BJ (cell line): Measurements from ENCODE around the gene ANKRD13B. TPM values are rescaled to one million over a fixed set of nuclear protein-coding genes. Genes with fewer than 3 reads are reported as not detected.

Experiments
- CTCF ChIA-PET: fragments of 350-600 bp; formaldehyde crosslinking; extraction: SDS; loops from one replicate; lab custom pipeline; 2021; ENCODE audit warnings: antibody characterized with exemption, inconsistent platforms; lab: Yijun Ruan, JAX
- POLR2A ChIA-PET: fragments of 300-600 bp; sonication (Branson Sonifier 250); formaldehyde crosslinking; extraction: SDS; loops from one replicate; lab custom pipeline; 2021; ENCODE audit warnings: antibody characterized with exemption; lab: Charles Lee
- DNase-seq: peaks from one replicate; pipeline ENCODE4 v3.0.0-alpha.2; 2011; ENCODE audit warnings: low read depth
- H3K27me3 ChIP-seq: 2 replicates; pipeline ENCODE4 v1.6.0; 2011; ENCODE audit warnings: low read length; ENCODE audit not compliant: control insufficient read depth, insufficient read depth
- H3K36me3 ChIP-seq: 2 replicates; pipeline ENCODE4 v1.5.1; 2011; ENCODE audit warnings: low read length; ENCODE audit not compliant: control insufficient read depth, insufficient read depth
- H3K4me3 ChIP-seq: 2 replicates; pipeline ENCODE4 v1.5.1; 2011; ENCODE audit warnings: low read depth, mild to moderate bottlenecking, control low read depth, low read length
- CTCF ChIP-seq: IDR thresholded peaks from 2 replicates; pipeline ENCODE4 v1.5.1; 2011; ENCODE audit warnings: low read depth, mild to moderate bottlenecking, control low read depth, inconsistent platforms, low read length, moderate library complexity; ENCODE audit not compliant: insufficient read depth
- polyA plus RNA-seq: library from polyadenylated mRNA; depleted of rRNA; stranded (reverse); fragments of >200 nt; gene quantifications from 2 replicates; pipeline ENCODE4 v1.2.3, GENCODE V29; 2011

Gene ANKRD13B
- polyA plus RNA-seq, 1 experiment = 3.1 TPM

- no peak for DNase-seq
Observed at GRCh38 chr17:29625037-29625750, 32.3 kb downstream of the ANKRD13B start.

GRCh38 chr17:29627951-29628350 lies 35.0 kb downstream of the ANKRD13B start:
- no peak for TF ChIP-seq CTCF
- Histone ChIP-seq H3K4me3 (no peak overlapping the region), H3K27me3 (no peaks in the 10 kb centered on the region), H3K36me3 (peaks cover 7% of the 10 kb centered on the region)
- DNase-seq = no peak
- ChIA-PET POLR2A (no interaction called here), CTCF (interaction anchor here (0.6 to 3.2 kb wide), 3 partner anchors 11 to 168 kb away, joined by 3 to 15 read pairs (median 11); no protein-coding TSS in a partner anchor)

More at GRCh38 chr17:29625037-29625750, 32.3 kb downstream of the ANKRD13B start:
- 0 out of 2 replicates have a peak, but pooled peaks have one; percentile 3 for TF ChIP-seq CTCF
- ChIA-PET CTCF (interaction anchor here (0.6 to 3.2 kb wide), 6 partner anchors 9 to 395 kb away, joined by 3 to 19 read pairs (median 4); no protein-coding TSS in a partner anchor), POLR2A (interaction anchor here (0.6 kb wide), 1 partner anchor 11 kb away, joined by 4 read pairs; no protein-coding TSS in a partner anchor)
- H3K36me3 ChIP-seq = no peaks in the 10 kb centered on the region
- H3K4me3 ChIP-seq = no peak overlapping the region
- H3K27me3 ChIP-seq = no peaks in the 10 kb centered on the region

GRCh38 chr17:29628644-29629043 lies 35.7 kb downstream of the ANKRD13B start:
- DNase-seq = no peak
- no peak overlapping the region for H3K4me3 ChIP-seq
- ChIA-PET POLR2A (no interaction called here), CTCF (interaction anchor here (2.1 to 3.2 kb wide), 2 partner anchors 10 to 11 kb away, joined by 11 to 15 read pairs; no protein-coding TSS in a partner anchor)
- H3K27me3 ChIP-seq = no peaks in the 10 kb centered on the region
- H3K36me3 ChIP-seq = peaks cover 7% of the 10 kb centered on the region
- no peak for TF ChIP-seq CTCF

GRCh38 chr17:29629839-29630238 lies 36.9 kb downstream of the ANKRD13B start:
- H3K4me3 ChIP-seq = no peak overlapping the region
- peaks cover 9% of the 10 kb centered on the region for H3K36me3 ChIP-seq
- DNase-seq = no peak
- H3K27me3 ChIP-seq = no peaks in the 10 kb centered on the region
- CTCF ChIA-PET = interaction anchor here (2.1 to 3.2 kb wide), 2 partner anchors 9 to 12 kb away, joined by 11 to 15 read pairs; no protein-coding TSS in a partner anchor
- POLR2A ChIA-PET = no interaction called here
- no peak for TF ChIP-seq CTCF

GRCh38 chr17:29630630-29631193 lies 37.8 kb downstream of the ANKRD13B start:
- POLR2A ChIA-PET = no interaction called here
- peaks cover 9% of the 10 kb centered on the region for H3K36me3 ChIP-seq
- no peaks in the 10 kb centered on the region for H3K27me3 ChIP-seq
- TF ChIP-seq CTCF = no peak
- DNase-seq = no peak
- no peak overlapping the region for H3K4me3 ChIP-seq
- CTCF ChIA-PET = interaction anchor here (0.5 to 1.2 kb wide), 2 partner anchors 8 to 58 kb away, joined by 3 read pairs; no protein-coding TSS in a partner anchor
